Skeletal muscle satellite cell (primary cell): ENCODE measurements around the gene TMEM120B.
"Not testable (repeated sequence)": the region's sequence is repeated elsewhere in the genome, so short reads cannot be mapped to it uniquely, and the experiment has no call there.

ENCODE experiments used
- H3K27me3 ChIP-seq: 2 replicates; pipeline ENCODE4 v1.7.0; 2013; ENCODE audit warnings: low read length; ENCODE audit not compliant: control insufficient read depth, insufficient read depth
- H3K36me3 ChIP-seq: 2 replicates; pipeline ENCODE4 v1.7.0; 2013; ENCODE audit warnings: mild to moderate bottlenecking, control low read depth, low read length; ENCODE audit not compliant: insufficient read depth
- H3K4me1 ChIP-seq: 2 replicates; pipeline ENCODE4 v1.7.0; 2013; ENCODE audit warnings: low read length; ENCODE audit not compliant: control insufficient read depth, insufficient read depth
- H3K4me2 ChIP-seq: 2 replicates; pipeline ENCODE4 v1.7.0; 2013; ENCODE audit warnings: mild to moderate bottlenecking, low read length
- H3K4me3 ChIP-seq: 2 replicates; pipeline ENCODE4 v1.7.0; 2013; ENCODE audit warnings: low read length
- H3K9ac ChIP-seq: 2 replicates; pipeline ENCODE4 v1.7.0; 2013; ENCODE audit warnings: mild to moderate bottlenecking, low read depth, low read length, moderate library complexity
- H3K9me3 ChIP-seq: replicated peaks from 2 replicates; pipeline ENCODE4 v1.7.0; 2013; ENCODE audit warnings: mild to moderate bottlenecking, control low read depth, low read length

Gene TMEM120B

DNA sequence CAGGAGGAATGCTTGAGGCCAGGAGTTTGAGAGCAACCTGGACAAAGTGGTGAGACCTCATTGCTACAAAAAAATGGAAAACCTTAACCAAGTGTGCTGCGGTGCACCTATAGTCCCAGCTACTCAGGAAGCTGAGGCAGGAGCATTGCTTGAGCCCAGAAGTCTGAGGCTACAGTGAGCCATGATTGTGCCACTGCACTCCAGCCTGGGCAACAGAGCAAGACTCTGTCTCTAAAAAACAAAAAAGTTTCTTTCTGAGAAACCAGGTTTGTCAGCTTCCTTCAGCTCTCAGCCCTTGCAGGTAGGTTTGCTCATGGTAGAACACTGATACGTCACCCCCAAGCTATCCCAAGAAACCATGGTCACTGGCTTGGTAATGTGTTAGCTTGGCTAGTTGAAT, 23.1 kb upstream of the TMEM120B start:
- no peaks in the 10 kb centered on the region for H3K27me3 ChIP-seq
- H3K4me2 ChIP-seq, result no peak overlapping the region
- no peaks in the 10 kb centered on the region for H3K36me3 ChIP-seq

DNA sequence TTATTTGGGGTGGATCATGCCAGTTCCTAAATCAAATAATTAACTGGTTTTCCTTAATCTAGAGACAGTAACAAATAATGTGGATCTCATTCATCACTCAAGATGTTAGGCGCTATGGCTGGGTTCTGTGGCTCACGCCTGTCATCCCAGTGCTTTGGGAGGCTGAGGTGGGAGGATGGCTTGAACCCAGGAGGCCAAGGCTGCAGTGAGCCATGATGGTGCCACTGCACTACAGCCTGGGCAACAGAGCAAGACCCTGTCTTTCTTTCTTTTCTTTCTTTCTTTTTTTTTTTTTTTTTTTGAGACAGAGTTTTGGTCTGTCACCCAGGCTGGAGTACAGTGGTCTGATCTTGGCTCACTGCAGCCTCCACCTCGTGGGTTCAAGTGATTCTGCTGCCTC, 19.8 kb upstream of the TMEM120B start:
- not testable (repeated sequence) for H3K36me3 ChIP-seq, H3K4me2 ChIP-seq, H3K4me1 ChIP-seq, H3K4me3 ChIP-seq, H3K27me3 ChIP-seq, H3K9ac ChIP-seq, H3K9me3 ChIP-seq

More for the DNA sequence above, 23.1 kb upstream of the TMEM120B start:
- Histone ChIP-seq H3K9me3 (no peaks in the 10 kb centered on the region), H3K9ac (no peak overlapping the region), H3K4me1 (peaks cover 8% of the 10 kb centered on the region), H3K4me3 (no peak overlapping the region)

DNA sequence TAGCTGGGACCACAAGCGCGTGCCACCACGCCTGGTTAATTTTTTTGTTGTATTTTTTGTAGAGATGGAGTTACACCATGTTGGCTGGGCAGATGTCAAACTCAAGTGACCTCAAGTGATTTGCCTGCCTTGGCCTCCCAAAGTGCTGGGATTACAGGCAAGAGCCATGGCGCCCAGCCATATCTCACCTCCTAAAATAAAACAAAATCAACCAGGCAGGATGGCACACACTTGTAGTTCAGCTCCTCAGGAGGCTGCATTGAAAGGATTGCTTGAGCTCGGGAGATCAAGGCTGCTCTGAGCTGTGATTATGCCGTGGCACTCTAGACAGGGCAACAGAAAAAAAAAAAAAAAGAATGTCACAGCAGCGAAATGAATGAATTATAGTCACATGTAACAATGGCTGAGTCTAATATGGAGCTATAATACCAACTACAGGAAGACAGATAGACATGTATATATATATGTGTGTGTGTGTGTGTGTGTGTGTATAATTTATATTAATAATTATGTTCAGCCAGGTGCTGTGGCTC, 19.3 kb upstream of the TMEM120B start:
- no peaks in the 10 kb centered on the region for H3K9me3 ChIP-seq
- H3K4me1 ChIP-seq, result peaks cover 5% of the 10 kb centered on the region
- no peak overlapping the region for H3K4me2 ChIP-seq
- no peaks in the 10 kb centered on the region for H3K36me3 ChIP-seq
- H3K9ac ChIP-seq, result no peak overlapping the region
- no peak overlapping the region for H3K4me3 ChIP-seq
- no peaks in the 10 kb centered on the region for H3K27me3 ChIP-seq

DNA sequence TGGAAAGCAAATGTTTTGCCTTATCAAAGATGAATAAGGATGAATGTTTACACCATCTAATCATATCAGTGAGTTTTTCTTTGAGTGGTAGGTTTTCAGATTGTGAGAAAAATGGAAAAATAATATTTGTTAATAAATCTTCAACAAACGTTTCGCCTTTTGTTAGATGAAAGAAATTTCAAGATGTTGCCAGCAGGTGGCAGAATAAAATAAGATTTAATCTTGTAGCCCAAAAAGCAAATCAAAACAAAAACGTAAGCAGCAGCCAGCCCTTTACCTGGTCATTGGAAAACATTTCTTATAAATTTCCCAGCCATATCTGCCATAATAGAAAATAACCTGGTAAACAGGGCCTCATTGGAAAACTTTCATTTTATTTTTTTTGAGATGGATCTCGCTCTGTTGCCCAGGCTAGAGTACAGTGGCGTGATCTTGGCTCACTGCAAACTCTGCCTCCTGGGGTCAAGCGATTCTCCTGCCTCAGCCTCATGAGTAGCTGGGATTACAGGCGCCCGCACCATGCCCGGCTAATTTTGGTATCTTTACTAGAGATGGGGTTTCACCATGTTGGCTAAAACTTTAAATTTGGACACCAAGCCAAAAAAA, 15.4 kb upstream of the TMEM120B start:
- H3K9me3 ChIP-seq, result no peaks in the 10 kb centered on the region
- peaks cover 6% of the 10 kb centered on the region for H3K27me3 ChIP-seq
- no peaks in the 10 kb centered on the region for H3K4me1 ChIP-seq
- no peaks in the 10 kb centered on the region for H3K36me3 ChIP-seq
- H3K9ac ChIP-seq, result no peak overlapping the region
- H3K4me3 ChIP-seq, result no peak overlapping the region
- H3K4me2 ChIP-seq, result no peak overlapping the region

DNA sequence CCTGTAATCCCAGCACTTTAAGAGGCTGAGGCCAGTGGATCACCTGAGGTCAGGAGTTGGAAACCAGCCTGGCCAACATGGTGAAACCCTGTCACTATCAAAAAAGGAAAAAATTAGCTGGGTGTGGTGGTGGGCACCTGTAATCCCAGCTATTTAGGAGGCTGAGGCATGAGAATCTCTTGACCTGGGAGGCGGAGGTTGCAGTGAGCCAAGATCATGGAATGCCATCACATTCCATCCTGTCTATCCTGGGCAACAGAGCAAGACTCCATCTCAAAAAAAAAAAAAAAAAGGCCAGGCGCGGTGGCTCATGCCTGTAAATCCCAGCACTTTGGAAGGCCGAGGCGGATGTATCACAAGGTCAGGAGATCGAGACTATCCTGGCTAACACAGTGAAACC, 14.7 kb upstream of the TMEM120B start:
- not testable (repeated sequence) for H3K4me3 ChIP-seq, H3K27me3 ChIP-seq, H3K36me3 ChIP-seq, H3K9me3 ChIP-seq, H3K4me2 ChIP-seq, H3K4me1 ChIP-seq, H3K9ac ChIP-seq

DNA sequence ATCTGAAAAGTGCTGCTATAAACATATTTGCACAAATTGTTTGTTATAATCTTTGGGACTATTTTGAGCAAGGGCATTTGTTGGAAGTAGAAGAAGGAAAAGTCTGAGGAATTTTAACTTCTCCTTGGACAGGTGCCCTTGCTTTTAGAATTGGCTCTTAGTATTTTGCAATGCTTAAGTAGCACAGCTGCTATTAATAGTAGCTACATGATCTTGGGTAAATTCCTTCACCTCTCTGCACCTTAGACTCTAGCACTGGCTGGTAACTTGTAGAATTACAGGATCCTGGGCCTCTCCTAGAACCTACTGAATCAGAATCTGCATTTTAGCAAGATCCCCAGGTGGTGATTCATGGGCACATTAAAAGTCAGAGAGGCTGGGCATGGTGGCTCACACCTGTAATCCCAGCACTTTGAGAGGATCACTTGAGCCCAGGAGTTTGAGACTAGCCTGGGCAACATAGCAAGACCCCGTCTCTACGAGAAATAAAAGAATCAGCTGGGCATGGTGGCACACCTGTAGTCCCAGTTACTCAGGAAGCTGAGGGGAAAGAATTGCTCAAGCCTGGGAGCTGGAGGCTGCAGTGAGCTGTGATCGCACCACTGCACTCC, 10.8 kb upstream of the TMEM120B start:
- peaks cover 11% of the 10 kb centered on the region for H3K27me3 ChIP-seq
- H3K4me3 ChIP-seq, result no peak overlapping the region
- no peak overlapping the region for H3K9ac ChIP-seq
- no peaks in the 10 kb centered on the region for H3K4me1 ChIP-seq
- H3K4me2 ChIP-seq, result no peak overlapping the region
- H3K36me3 ChIP-seq, result no peaks in the 10 kb centered on the region
- no peaks in the 10 kb centered on the region for H3K9me3 ChIP-seq

DNA sequence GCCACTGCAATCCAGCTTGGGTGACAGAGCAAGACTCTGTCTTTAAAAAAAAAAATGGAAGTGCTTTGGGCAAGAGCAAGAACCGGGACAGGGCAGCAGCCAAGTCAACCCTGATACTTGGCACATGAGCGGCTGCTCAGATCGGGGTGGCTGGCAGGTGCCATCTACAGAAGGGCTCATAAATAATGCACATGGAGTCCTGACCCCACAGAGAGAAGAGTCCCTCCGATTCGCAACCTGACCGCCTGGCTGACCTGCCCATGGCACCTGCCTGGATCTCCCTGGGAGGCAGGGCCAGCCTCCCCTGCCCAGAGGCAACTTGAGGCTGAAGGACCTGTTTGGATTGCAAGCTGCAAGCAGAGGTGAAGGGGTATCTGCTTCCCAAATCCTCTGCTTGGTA, 9.6 kb upstream of the TMEM120B start:
- Histone ChIP-seq H3K4me2 (no peak overlapping the region), H3K9ac (no peak overlapping the region)

DNA sequence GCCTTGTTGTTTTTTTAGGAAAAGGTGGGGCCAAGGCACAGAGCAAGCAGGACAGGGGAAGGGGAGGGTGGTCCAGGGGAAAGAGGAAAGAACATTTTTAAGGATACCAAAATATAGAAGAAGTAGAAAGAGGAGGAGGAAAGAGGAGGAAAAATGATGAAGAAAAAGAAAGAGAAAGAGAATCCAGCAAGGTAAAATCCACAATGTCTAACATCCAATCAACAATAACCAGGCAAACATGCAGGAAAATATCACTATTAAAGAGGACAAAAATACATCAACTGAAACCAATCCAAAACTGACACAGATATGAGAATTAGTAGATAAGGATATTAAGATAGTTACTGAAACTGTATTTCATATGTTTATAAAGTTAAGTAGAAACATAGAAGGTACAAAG, 7.0 kb upstream of the TMEM120B start:
- Histone ChIP-seq H3K4me2 (no peak overlapping the region), H3K36me3 (no peaks in the 10 kb centered on the region)

More for the DNA sequence above, 9.6 kb upstream of the TMEM120B start:
- no peaks in the 10 kb centered on the region for H3K4me1 ChIP-seq
- peaks cover 11% of the 10 kb centered on the region for H3K27me3 ChIP-seq
- H3K4me3 ChIP-seq, result no peak overlapping the region
- no peaks in the 10 kb centered on the region for H3K36me3 ChIP-seq
- H3K9me3 ChIP-seq, result no peaks in the 10 kb centered on the region

DNA sequence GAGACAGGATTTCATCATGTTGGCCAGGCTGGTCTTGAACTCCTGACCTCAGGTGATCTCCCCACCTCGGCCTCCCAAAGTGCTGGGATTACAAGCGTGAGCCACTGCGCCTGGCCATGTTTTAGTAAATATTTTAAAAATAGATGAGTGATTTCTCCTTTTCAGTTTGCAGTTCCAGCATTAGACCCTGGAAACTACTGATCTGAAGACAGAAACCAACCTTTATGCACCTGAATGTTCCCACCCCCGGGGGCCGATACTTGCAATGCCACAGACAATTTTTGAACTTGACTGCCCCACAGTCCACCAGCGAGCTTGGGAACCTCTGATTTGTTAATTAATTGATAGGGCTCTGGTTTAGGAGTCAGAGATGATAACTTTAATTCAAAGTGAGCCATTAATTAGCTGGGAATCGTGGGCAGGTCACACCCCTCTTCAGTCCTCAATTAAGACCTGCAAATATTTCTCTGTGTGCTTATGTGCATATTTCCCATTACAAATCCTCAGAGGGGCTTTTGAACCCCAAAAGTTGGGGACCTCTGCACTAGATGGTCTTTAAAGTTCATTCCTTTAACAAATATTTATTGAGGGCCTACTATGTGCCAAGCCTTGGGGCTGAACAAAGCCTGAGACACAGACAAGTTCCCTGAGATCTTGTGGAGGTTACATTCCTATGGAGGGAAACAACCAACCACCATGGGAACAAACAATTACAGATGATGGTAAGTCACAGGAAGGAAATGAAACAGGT, 4.1 kb upstream of the TMEM120B start:
- peaks cover 11% of the 10 kb centered on the region for H3K4me1 ChIP-seq
- H3K4me2 ChIP-seq, result no peak overlapping the region
- no peaks in the 10 kb centered on the region for H3K9me3 ChIP-seq
- no peaks in the 10 kb centered on the region for H3K27me3 ChIP-seq
- H3K9ac ChIP-seq, result no peak overlapping the region
- no peak overlapping the region for H3K4me3 ChIP-seq
- H3K36me3 ChIP-seq, result no peaks in the 10 kb centered on the region

More for the DNA sequence above, 7.0 kb upstream of the TMEM120B start:
- Histone ChIP-seq H3K27me3 (peaks cover 11% of the 10 kb centered on the region), H3K9me3 (no peaks in the 10 kb centered on the region), H3K4me3 (no peak overlapping the region), H3K9ac (no peak overlapping the region), H3K4me1 (no peaks in the 10 kb centered on the region)

DNA sequence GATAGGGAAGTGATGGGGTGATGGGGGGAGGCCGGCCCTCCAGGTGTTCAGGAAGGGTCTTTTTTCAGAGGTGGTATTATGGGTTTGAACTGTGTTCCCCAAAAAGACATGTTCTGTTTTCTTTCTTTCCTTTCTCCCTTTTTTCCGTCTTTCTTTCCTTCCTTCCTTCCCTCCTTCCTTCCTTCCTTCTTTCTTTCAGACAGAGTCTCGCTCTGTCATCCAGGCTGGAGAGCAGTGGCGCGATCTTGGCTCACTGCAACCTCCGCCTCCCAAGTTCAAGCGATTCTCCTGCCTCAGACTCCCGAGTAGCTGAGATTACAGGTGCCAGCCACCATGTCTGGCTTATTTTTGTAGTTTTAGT, 3.5 kb upstream of the TMEM120B start:
- peaks cover 16% of the 10 kb centered on the region for H3K4me1 ChIP-seq
- not testable (repeated sequence) for H3K9ac ChIP-seq, H3K4me3 ChIP-seq, H3K27me3 ChIP-seq, H3K36me3 ChIP-seq, H3K9me3 ChIP-seq, H3K4me2 ChIP-seq

DNA sequence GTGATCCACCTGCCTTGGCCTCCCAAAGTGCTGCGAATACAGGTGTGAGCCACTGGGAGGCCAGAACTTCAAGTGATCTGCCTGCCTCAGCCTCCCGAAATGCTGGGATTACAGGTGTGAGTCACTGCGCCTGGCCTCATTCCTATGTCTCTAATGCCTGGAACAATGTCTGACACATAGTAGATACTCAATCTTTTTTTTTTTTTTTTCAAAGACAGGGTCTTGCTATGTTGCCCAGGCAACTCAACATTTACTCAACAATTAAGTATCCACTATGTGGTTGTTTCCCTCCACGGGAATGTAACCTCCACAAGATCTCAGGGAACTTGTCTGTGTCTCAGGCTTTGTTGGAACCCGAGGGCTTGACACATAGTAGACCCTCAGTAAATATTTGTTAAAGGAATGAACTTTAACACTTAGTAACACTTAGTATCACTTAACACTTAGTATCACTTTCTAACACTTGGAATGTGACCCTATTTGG, 3.0 kb upstream of the TMEM120B start:
- no peaks in the 10 kb centered on the region for H3K9me3 ChIP-seq
- H3K9ac ChIP-seq, result no peak overlapping the region
- H3K4me2 ChIP-seq, result no peak overlapping the region
- H3K36me3 ChIP-seq, result no peaks in the 10 kb centered on the region
- peaks cover 19% of the 10 kb centered on the region for H3K4me1 ChIP-seq
- H3K27me3 ChIP-seq, result no peaks in the 10 kb centered on the region
- H3K4me3 ChIP-seq, result no peak overlapping the region
